Suprapubic skin (tissue), 3 donors: ENCODE data around the gene IRF7.

Experiments used
- EP300 ChIP-seq: sonication (generic); formaldehyde crosslinking; IDR thresholded peaks from one replicate; pipeline ENCODE4 v1.6.1; 2017; ENCODE audit warnings: antibody characterized with exemption
- POLR2A ChIP-seq, 2 donors: fragments of 450-650 bp; IDR thresholded peaks; one replicate each; pipeline ENCODE4 v1.6.1; 2017; ENCODE audit warnings: antibody characterized with exemption in 2 of 2, mild to moderate bottlenecking in 2 of 2, moderate library complexity in 2 of 2
- TF ChIP-seq, protein P1 (sequence below), 2 donors: fragments of 200-600 bp in 1 of 2; fragments of 450-650 bp in 1 of 2; sonication (generic) in 1 of 2; IDR thresholded peaks; one replicate each; pipeline ENCODE4 v1.5.1; 2016 to 2019; ENCODE audit warnings: antibody characterized with exemption in 2 of 2, mild to moderate bottlenecking in 1 of 2, moderate library complexity in 1 of 2

DNA sequence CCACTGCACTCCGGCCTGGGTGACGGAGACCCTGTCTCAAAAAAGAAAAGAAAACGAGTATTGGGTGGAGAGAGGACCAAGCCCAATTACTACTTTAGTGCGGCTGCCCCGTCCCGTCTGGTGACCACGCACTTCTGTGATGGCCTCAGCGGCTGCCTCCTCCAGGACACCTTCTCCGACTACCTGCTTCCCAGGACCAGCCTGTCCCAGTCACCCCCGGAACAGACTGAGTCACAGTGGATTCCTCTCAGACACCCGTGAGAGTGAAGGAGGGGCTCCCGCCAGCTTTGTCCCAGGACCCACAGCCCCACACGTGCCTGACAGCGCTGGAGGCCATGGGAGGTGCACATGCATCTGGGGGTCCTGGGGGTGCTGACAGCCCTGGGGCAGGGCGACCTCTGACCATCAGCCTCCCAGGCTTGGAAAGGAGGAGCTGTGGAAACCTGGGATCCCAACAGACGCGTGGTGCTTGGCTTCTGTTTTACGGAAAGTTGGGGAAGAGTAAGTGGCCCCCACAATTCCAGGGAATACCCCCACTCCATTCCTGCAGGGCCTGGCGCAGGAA is 26.1 kb upstream of the IRF7 start:
- TF ChIP-seq, protein P1, sequence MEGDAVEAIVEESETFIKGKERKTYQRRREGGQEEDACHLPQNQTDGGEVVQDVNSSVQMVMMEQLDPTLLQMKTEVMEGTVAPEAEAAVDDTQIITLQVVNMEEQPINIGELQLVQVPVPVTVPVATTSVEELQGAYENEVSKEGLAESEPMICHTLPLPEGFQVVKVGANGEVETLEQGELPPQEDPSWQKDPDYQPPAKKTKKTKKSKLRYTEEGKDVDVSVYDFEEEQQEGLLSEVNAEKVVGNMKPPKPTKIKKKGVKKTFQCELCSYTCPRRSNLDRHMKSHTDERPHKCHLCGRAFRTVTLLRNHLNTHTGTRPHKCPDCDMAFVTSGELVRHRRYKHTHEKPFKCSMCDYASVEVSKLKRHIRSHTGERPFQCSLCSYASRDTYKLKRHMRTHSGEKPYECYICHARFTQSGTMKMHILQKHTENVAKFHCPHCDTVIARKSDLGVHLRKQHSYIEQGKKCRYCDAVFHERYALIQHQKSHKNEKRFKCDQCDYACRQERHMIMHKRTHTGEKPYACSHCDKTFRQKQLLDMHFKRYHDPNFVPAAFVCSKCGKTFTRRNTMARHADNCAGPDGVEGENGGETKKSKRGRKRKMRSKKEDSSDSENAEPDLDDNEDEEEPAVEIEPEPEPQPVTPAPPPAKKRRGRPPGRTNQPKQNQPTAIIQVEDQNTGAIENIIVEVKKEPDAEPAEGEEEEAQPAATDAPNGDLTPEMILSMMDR (IDR thresholded peaks at IDR 0.05): no peak
- TF ChIP-seq POLR2A (IDR thresholded peaks at IDR 0.05) (no peak), EP300 (no peak)
